Thyroid gland (tissue), 4 donors: ENCODE results near the gene RALY.

Source experiments
- POLR2A ChIP-seq, 2 donors: fragments of 450-650 bp; IDR thresholded peaks; one replicate each; pipeline ENCODE4 v1.6.1; 2017; ENCODE audit warnings: antibody characterized with exemption in 2 of 2, mild to moderate bottlenecking in 2 of 2, moderate library complexity in 1 of 2
- TF ChIP-seq, protein P1 (sequence below), 6 experiments: fragments of 200-600 bp in 3 of 6; fragments of 450-650 bp in 3 of 6; sonication (generic) in 3 of 6; IDR thresholded peaks; one replicate each; pipeline ENCODE4 v1.5.1; 2016 to 2019; ENCODE audit warnings: antibody characterized with exemption in 6 of 6, mild to moderate bottlenecking in 2 of 6, inconsistent platforms in 1 of 6, moderate library complexity in 1 of 6

DNA sequence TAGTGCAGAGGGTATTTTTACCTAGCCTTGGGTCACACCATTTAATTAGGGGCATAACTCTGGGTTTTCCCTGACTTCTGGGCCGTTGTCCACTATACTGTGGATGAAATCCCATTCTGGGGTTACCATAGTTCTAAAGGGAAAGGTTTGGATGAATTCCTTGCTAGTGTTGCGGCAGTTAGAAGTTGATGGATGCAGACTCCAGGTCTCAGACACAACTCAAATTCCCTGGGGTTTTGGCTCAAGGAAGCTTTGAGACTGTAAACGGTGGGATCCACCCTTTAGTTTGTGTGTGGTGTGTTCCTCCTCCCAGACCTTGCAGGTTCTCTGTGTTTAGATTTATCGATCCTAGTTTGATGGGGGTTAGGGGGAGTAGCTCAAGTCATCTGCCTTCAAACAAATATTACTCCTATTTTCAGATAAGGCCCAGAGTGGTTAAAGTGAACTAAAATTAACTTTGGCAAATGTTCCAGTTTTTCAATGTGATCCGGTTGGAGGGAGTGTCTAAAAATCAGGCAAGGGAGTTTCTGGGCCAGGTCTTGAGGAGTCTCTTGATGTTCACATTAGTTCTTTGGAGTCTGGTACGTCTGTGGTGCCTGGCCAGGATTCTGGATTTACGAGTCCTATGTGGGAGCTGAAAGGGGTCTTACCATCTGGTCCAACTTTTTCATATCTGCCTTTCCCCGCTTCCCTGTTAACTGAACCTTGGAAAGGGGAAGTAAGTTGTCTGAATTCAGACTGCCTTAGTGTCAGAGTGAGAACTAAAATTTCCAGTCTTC, 1.5 kb downstream of the RALY start:
- TF ChIP-seq, protein P1, sequence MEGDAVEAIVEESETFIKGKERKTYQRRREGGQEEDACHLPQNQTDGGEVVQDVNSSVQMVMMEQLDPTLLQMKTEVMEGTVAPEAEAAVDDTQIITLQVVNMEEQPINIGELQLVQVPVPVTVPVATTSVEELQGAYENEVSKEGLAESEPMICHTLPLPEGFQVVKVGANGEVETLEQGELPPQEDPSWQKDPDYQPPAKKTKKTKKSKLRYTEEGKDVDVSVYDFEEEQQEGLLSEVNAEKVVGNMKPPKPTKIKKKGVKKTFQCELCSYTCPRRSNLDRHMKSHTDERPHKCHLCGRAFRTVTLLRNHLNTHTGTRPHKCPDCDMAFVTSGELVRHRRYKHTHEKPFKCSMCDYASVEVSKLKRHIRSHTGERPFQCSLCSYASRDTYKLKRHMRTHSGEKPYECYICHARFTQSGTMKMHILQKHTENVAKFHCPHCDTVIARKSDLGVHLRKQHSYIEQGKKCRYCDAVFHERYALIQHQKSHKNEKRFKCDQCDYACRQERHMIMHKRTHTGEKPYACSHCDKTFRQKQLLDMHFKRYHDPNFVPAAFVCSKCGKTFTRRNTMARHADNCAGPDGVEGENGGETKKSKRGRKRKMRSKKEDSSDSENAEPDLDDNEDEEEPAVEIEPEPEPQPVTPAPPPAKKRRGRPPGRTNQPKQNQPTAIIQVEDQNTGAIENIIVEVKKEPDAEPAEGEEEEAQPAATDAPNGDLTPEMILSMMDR (IDR thresholded peaks at IDR 0.05): no peak
- peak in 1 of 2 donors; percentile 13 for TF ChIP-seq POLR2A (IDR thresholded peaks at IDR 0.05)
